HG02938 (cell line): Measurements from ENCODE around the gene CDS1.
"Not testable (repeated sequence)": the region's sequence is repeated elsewhere in the genome, so short reads cannot be mapped to it uniquely, and the experiment has no call there.

ENCODE experiments used
- ATAC-seq: cut with Tn5 transposase; IDR thresholded peaks from one replicate; pipeline ENCODE4 v1.9.1; 2021; ENCODE audit warnings: mild to moderate bottlenecking, moderate library complexity; ENCODE audit not compliant: unreplicated experiment

CDS1 gene

GRCh38 chr4:84606645-84607044, 23.7 kb downstream of the CDS1 start:
- no peak for ATAC-seq

GRCh38 chr4:84611531-84611930, 28.6 kb downstream of the CDS1 start:
- no peak for ATAC-seq

DNA sequence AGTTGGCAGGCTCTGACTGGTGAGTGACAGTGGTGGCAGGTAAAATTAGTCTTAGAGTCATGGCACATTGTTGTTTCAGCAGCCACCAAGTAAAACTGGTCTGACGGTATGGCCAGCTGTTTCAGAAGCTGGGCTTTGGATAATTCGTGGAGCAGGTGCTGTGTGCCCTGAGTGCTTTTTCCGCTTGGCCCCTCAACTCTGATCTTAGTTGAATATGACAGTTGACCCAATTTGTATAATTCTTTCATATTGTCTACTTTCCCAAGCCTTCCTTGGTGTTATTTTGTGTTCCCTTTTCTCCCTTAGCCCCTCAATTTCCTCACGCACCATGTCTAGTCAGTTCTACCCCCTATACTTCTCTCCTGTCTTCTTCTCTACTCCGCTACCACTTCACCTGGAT, 32.0 kb downstream of the CDS1 start:
- ATAC-seq = no peak

GRCh38 chr4:84615355-84615754, 32.4 kb downstream of the CDS1 start:
- no peak for ATAC-seq

DNA sequence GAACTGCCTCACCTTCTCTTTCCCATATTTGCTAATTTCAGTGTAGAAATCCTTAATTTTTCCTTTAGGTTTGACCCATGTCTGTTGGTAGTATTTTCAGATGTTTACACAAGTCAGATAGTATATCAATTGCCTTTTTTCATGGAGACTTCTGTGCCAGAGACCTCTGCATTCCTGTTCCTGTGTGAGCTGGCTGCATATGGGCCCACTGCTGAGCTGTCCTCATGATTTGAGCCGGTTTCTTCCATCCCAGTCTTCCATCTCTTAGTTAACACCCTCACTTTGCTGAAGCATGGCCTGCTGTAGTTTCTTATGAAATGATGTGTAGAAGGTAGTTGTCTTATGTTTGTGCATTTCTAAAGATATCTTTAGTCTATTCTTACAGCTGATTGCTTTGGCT, 40.0 kb downstream of the CDS1 start:
- ATAC-seq = no peak

GRCh38 chr4:84623661-84624060, 40.7 kb downstream of the CDS1 start:
- ATAC-seq = no peak

- no peak for ATAC-seq
These were observed 43.7 kb downstream of the CDS1 start for GRCh38 chr4:84626673-84627072.

- no peak for ATAC-seq
These were observed 48.6 kb downstream of the CDS1 start for GRCh38 chr4:84631573-84631972.

- ATAC-seq = no peak
These were observed 49.2 kb downstream of the CDS1 start for GRCh38 chr4:84632092-84632491.

GRCh38 chr4:84634961-84635360, 52.0 kb downstream of the CDS1 start:
- ATAC-seq = no peak

DNA sequence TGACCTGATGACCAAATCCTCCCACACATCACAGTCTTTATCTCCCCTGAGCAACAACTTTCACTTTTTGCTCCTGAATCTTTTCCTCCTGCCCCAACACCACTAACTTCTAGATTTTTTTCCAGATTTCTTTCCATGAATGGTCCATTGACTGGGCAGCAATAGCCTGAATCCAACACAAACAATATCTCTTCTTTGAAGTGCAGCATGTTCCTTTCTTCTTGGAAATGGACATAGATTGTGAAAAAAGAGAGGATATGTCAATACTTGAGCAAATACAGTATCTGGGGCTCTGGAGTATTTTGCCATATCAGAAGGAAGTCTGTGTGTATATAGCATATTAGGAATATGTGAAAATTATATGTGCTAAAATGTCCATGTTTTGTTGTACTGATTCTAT, 55.2 kb downstream of the CDS1 start:
- no peak for ATAC-seq

DNA sequence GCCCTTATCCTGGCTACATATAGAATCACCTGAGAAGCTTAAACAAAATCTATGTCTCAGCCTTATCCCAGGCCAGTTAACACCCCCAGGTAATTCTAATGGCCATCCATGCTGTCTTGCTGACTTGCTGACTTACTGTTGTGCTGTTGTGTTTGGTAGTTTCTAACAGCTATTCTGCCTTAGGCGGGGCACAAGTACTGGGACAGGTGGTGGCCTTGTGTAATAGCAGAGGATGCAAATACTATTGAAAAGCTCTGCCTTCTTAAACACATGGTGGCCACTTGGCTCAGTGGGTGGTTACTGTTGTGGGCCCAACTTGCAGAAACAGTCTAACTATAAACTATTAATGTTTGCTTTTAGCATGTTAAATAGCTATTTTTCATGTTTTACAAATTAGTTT, 56.2 kb downstream of the CDS1 start:
- no peak for ATAC-seq

GRCh38 chr4:84644087-84644486, 61.2 kb downstream of the CDS1 start:
- ATAC-seq = no peak

GRCh38 chr4:84647312-84647884, 64.5 kb downstream of the CDS1 start:
- no peak for ATAC-seq

DNA sequence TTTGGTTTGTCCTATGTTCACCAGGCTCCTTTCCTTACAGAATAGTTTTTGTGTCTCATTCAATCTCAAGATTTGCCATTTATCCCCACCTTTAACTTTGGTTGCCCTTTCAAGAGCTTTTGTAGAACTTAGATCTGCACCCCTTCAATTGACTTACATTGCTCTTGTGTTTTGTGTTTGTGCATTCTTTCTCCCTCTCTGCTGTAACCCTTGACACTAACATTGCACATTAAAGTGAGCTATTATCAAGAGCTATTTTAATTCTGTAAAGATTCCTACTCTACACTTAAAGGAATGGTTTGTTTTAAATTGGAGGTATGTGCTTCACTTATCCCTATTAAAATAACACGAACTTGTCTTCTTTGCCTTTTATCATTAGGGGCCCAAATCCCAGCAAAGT, 65.3 kb downstream of the CDS1 start:
- ATAC-seq = no peak

- no peak for ATAC-seq
These were observed 66.1 kb downstream of the CDS1 start for GRCh38 chr4:84648863-84649647.

DNA sequence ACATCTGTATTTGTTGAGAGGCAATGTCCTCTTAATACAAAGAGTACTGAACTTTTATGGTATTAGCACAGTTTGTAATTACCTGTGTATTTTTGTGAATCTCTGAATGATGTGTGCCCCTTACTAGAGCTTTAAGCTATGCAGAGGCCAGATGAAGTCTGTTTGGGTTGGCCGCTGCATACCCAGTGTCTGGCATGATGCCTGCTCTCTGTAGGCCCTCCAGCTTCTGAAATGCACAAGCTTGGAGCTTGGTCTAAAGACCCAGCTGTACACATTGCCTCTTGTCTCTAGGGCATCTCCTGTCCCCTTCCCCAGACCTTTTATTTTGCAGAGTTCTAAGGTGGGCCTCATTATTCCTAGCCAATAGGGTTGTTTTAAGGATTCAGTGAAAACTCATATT, 68.6 kb downstream of the CDS1 start:
- no peak for ATAC-seq

DNA sequence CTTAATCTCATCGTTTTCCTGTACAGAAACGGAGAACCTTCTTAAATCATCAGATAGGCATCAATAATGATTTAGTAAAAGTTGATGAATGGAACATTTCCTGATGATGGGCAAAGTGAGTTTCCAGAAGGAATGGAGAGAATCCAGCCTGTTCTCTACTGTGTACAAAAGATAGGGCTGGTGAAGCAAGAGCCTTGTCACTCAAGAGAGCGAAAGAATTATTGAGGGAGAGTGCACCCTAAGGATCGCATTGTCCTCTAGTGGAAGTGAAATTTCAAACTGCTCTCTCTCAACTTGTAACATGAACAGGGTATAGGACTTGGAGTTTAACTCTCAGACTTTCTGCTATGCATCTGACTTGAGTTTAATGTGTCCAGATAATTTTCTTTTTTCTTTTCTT, 69.6 kb downstream of the CDS1 start:
- ATAC-seq = no peak

- ATAC-seq = no peak
These were observed 77.7 kb downstream of the CDS1 start for GRCh38 chr4:84660606-84661005.

- no peak for ATAC-seq
These were observed 78.4 kb downstream of the CDS1 start for GRCh38 chr4:84661191-84661939.

- not testable (repeated sequence) for ATAC-seq
These were observed 81.8 kb downstream of the CDS1 start for GRCh38 chr4:84664767-84665166.

DNA sequence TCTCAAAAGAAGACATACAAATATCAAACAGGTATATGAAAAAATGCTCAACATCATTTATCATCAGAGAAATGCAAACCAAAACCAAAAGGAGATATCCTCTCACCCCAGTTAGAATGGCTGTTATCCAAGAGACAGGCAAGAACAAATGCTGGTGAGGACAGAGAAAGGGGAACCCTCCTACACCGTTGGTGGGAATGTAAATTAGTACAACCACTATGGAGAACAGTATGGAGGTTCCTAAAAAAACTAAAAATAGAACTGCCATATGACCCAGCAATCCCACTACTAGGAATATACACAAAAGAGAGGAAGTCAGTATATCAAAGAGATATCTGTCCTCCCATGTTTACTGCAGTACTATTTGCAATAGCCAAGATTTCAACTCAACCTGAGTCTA, 83.5 kb downstream of the CDS1 start:
- no peak for ATAC-seq
